EH (cell line): ENCODE measurements around the gene IPO4.
"Not testable (repeated sequence)": the region's sequence is repeated elsewhere in the genome, so short reads cannot be mapped to it uniquely, and the experiment has no call there.

Experiments used
- DNase-seq: peaks from one replicate; pipeline ENCODE4 v3.0.0-alpha.2; 2015; ENCODE audit warnings: low read depth

Gene IPO4

GRCh38 chr14:24188251-24189058 is at the start of gene IPO4:
TSS of gene IPO4 (minus strand) at chr14:24188816. CDS start at chr14:24188787, 29 bp downstream.
- peak; percentile 98 for DNase-seq

- DNase-seq = no peak
Measured at GRCh38 chr14:24238123-24238522, 49.5 kb upstream of the IPO4 start.

DNA sequence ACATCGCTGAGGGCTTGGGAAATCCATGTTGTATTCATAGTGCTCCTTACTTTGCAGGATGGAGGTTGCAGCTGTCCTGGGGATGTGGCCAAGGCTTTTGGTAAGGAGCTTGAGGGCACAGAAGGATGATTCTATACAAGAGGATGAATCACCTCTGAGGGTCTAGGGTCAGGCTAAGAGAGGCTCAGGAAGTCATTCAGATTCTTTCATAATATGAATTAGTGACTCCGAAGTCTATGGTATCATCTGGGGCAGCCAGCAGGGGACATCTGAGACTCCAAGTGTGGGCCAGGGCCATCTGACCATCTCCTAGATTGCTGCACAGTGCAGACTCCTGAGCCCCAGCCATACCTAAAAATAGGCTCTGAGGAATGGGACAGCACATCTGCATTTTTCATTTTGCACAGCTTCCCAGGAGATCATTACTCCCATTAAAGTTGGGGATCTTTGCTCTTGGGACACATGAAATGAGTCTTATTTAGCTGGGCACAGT is 48.9 kb upstream of the IPO4 start:
- DNase-seq = no peak

- DNase-seq = no peak
Measured at GRCh38 chr14:24236689-24237462, 48.3 kb upstream of the IPO4 start.

GRCh38 chr14:24235804-24236688 is 47.4 kb upstream of the IPO4 start:
- DNase-seq = no peak

GRCh38 chr14:24234095-24235005 is 45.7 kb upstream of the IPO4 start:
- peak; percentile 53 for DNase-seq

DNA sequence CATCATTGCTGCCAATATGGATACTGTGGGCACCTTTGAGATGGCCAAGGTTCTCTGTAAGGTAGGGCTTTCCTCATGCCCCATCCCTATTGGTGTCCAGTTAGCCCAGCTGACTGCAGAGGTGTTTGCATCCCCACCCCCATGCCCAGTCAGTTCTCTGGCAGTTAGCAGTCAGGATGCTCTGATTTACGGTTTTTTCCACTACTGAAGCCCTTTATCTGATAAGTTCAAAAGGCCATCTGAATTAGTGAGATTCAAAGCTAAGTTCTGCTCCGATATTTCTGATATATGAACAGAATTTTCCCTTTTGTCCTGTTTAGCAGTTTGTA is 44.9 kb upstream of the IPO4 start:
- DNase-seq = peak; percentile 21

- no peak for DNase-seq
Measured at GRCh38 chr14:24232645-24233537, 44.3 kb upstream of the IPO4 start, which contains the start of gene GMPR2. TSS of gene GMPR2 (plus strand) at chr14:24232929. CDS start at chr14:24233254, 325 bp downstream.

DNA sequence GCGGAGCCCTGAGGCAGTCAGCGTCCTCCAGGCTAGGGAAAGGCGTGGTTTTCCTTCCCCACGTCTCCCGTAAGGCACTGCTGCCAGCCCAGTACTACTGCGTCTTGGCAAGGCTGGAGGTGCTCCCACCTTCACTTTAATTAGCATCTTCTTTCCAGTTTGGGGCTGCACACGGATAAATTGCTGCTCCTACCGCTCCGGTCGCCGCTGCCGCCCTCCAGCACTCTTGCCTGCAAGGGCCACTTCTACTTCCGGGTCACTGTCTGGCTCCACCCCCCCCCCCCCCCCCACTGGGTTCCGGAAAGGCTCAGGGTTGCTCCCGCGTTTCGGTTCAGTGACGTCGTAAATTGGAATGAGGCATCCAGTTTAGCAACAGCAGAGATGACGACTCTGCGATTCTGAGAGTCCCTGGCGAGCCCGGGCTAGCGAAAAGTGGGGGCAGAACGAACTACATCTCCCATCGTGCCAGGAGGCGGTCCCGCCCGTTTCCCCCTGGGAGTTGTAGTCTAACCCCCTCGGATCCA is 43.6 kb upstream of the IPO4 start, which contains the start of gene NEDD8:
Gene NEDD8, minus strand, starts transcription at position 247 of the 524 bp plus-strand sequence. Its CDS starts 100 bp downstream, at position 147.
- DNase-seq = peak; percentile 98

DNA sequence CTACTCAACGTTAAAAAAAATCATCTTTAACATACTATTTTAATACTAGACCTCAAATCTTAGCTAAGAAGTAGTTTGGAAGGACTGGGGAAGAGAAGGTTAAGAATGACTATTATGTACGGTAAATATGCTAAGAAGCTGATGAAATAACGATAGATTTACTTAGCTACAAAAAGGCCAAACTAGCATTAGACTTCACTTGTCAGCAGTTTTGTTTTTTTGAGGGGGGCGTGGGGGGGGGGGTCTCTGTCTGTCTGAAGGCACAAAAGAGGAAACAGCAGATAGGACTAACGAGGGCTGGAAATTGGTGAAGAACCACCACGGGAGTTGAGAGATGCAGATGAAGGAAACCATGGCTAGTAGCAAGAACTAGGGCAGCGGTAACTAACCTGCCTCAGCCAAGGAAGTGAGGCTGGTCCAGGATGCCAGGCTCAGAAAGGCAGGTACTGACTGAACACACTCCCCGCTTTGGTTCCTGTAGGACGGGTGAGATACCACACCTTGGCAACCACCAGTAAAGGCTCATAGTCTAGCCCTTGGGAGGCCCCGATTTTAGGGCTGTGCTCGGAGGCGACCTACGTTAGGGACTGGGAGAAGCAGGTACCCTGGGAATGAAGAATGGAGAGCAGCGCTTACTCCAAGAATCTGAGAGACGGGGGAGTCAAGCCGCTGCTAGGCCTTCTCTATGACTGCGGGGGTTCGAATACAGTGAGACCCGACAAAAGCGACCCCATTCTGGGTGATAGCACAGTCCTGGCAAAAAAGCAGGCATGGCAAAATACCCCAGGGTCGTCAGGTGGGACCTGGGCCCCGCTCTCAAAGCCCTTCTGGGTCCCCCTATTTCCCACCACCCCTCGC is 42.9 kb upstream of the IPO4 start:
- DNase-seq = peak; percentile 9

DNA sequence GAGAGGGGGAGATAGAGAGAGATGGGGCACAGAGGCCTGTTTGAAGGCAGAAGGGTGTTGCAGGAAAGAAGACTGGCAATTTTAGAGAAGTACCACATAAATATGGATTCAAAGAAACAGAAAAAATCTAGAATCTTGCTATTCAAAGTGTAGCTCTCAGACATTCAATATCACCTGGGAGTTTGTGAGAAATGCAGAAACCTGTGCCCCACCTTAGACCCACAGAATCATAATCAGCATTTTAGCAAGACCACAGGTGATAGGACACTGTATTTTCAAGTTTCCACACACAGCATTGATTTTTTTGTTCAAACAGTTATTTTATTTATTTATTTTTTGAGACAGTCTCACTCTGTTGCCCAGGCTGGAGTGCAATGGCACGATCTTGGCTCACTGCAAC is 40.3 kb upstream of the IPO4 start:
- DNase-seq = no peak

- DNase-seq = no peak
Measured at GRCh38 chr14:24226473-24226872, 37.9 kb upstream of the IPO4 start.

DNA sequence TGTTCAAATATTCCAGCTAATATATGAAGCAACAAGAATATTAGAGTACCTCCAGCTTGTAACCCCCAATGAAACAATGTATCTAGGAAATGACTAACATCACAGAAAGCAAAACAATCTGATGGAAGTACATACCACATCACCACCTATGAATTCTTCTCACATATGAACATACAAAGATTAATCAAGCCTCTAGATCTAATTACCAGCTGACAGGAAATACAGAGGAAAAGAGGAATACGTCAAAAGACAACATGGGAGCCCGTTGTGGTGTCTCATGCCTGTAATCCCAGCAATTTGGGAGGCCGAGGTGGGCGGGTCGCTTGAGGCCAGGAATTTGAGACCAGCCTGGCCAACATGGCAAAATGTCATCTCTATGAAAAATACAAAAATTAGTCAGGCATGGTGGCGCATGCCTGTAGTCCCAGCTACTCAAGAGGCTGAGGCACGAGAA is 36.0 kb upstream of the IPO4 start:
- peak; percentile 87 for DNase-seq

- DNase-seq = not testable (repeated sequence)
Measured at GRCh38 chr14:24222987-24223386, 34.4 kb upstream of the IPO4 start.

- no peak for DNase-seq
Measured at GRCh38 chr14:24219521-24219920, 30.9 kb upstream of the IPO4 start.

DNA sequence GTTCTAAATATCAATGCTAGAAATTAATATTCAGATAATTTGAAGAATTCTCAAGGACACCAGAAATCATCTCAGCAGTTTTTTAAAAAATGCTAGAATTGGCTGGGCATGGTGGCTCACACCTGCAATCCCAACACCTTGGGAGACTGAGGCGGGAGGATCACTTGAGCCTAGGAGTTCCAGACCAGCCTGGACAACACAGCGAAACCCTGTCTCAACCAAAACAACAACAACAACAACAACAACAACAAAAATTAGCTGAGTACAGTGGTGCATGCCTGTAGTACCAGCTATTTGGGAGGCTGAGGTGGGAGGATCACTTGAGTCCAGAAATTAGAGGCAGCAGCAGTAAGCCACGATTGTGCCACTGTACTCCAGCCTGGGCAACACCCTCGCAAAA is 30.5 kb upstream of the IPO4 start:
- no peak for DNase-seq

GRCh38 chr14:24216876-24217275 is 28.3 kb upstream of the IPO4 start:
- DNase-seq = not testable (repeated sequence)

DNA sequence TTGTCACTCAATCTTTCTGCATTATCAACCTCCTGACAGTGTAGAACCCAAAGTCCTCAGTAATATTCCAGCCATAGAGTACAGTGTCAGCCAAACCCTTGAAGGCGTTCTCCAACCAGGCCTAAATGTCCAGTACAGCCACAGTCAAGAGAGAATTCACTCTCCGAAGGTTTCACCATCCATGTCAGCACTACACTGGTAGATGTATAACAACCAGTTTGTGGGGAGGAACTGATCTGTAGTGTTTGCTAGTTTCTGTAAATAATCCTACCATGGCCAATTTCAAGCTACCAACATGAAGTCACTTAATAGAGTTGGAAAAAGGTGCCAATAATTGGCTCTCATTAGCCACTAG is 27.7 kb upstream of the IPO4 start:
- no peak for DNase-seq
